AG09319 (cell line): ENCODE data around the gene CALB2.

Source experiments
- DNase-seq: peaks from one replicate; pipeline ENCODE4 v3.0.0-alpha.2; 2010; ENCODE audit warnings: low read depth; ENCODE audit errors: extremely low read depth
- TF ChIP-seq, protein P1 (sequence below): IDR thresholded peaks from 2 replicates; pipeline ENCODE4 v1.5.1; 2011; ENCODE audit warnings: low read depth, mild to moderate bottlenecking, inconsistent platforms, low read length, moderate library complexity

Gene CALB2

GRCh38 chr16:71432906-71433305 lies 74.4 kb downstream of the CALB2 start:
- DNase-seq: no peak
- TF ChIP-seq, protein P1, sequence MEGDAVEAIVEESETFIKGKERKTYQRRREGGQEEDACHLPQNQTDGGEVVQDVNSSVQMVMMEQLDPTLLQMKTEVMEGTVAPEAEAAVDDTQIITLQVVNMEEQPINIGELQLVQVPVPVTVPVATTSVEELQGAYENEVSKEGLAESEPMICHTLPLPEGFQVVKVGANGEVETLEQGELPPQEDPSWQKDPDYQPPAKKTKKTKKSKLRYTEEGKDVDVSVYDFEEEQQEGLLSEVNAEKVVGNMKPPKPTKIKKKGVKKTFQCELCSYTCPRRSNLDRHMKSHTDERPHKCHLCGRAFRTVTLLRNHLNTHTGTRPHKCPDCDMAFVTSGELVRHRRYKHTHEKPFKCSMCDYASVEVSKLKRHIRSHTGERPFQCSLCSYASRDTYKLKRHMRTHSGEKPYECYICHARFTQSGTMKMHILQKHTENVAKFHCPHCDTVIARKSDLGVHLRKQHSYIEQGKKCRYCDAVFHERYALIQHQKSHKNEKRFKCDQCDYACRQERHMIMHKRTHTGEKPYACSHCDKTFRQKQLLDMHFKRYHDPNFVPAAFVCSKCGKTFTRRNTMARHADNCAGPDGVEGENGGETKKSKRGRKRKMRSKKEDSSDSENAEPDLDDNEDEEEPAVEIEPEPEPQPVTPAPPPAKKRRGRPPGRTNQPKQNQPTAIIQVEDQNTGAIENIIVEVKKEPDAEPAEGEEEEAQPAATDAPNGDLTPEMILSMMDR: no peak

DNA sequence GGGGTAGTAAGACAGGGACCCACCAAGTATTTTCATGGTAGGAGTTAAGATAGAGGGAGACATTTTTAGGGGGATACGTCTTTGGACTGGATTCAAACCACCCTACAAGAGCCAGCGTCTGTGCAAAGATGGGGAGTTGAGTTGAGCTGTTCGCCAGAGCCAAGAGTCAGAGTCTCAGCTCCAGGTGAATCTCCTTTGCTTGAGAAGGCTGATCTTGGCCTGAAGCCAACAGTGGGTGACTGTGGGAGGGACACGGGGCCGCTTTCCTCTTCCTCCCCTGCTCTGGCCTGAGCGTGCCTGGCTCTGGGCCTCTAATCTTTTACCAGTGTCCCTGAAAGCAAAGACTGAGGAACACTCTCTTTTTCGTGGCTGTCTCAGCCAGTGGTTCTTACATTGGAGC lies 78.0 kb downstream of the CALB2 start:
- DNase-seq: no peak

GRCh38 chr16:71439523-71439922 lies 81.0 kb downstream of the CALB2 start:
- TF ChIP-seq, protein P1: no peak
- no peak for DNase-seq

More for the DNA sequence above, 78.0 kb downstream of the CALB2 start:
- TF ChIP-seq, protein P1: no peak
